Esophagus muscularis mucosa (tissue), 4 donors: ENCODE data around the gene USP9X. TPM values are rescaled to one million over a fixed set of nuclear protein-coding genes. Genes with fewer than 3 reads are reported as not detected.

Experiments
- DNase-seq: peaks from one replicate; pipeline ENCODE4 v3.0.0-alpha.2; 2017; ENCODE audit errors: extremely low spot score
- H3K27ac ChIP-seq, 4 donors: fragments of 200-600 bp; sonication (generic); replicated peaks in 1 of 4; 1 replicate in 3 of 4; 2 replicates in 1 of 4; pipeline ENCODE4 v1.5.1; 2016 to 2019; ENCODE audit warnings: mild to moderate bottlenecking in 1 of 4
- H3K27me3 ChIP-seq, 4 donors: fragments of 200-600 bp; sonication (generic); one replicate each; pipeline versions ENCODE4 v1.5.1 to v1.6.0; 2016 to 2019
- H3K36me3 ChIP-seq, 4 donors: fragments of 200-600 bp; sonication (generic); one replicate each; pipeline ENCODE4 v1.5.1; 2016 to 2019
- H3K4me1 ChIP-seq, 4 donors: fragments of 200-600 bp; sonication (generic); one replicate each; pipeline ENCODE4 v1.5.1; 2016 to 2019
- H3K4me3 ChIP-seq, 4 donors: fragments of 200-600 bp; sonication (generic); 1 replicate in 2 of 4; 2 replicates in 2 of 4; pipeline ENCODE4 v1.5.1; 2016 to 2019; ENCODE audit warnings: mild to moderate bottlenecking in 4 of 4, moderate library complexity in 1 of 4
- H3K9me3 ChIP-seq, 4 donors: fragments of 200-600 bp; sonication (generic); 1 replicate in 3 of 4; 2 replicates in 1 of 4; pipeline ENCODE4 v1.5.1; 2016 to 2019
- EP300 ChIP-seq: sonication (generic); formaldehyde crosslinking; IDR thresholded peaks from one replicate; pipeline ENCODE4 v1.6.1; 2017; ENCODE audit warnings: antibody characterized with exemption
- POLR2A ChIP-seq: fragments of 450-650 bp; IDR thresholded peaks from one replicate; pipeline ENCODE4 v1.6.1; 2017; ENCODE audit warnings: antibody characterized with exemption, moderate library complexity, mild to moderate bottlenecking, low read depth
- POLR2AphosphoS5 ChIP-seq, 2 donors: sonication (generic); formaldehyde crosslinking; IDR thresholded peaks; one replicate each; pipeline ENCODE4 v1.6.1; 2017; ENCODE audit warnings: antibody characterized with exemption in 2 of 2
- WGBS: methylation state at CpG from one replicate; pipeline ENCODE4 v1.1.5; 2018; 5-methylcytosine and 5-hydroxymethylcytosine counted together
- intact Hi-C: fragments of 100-400 bp; cut with DNase I; formaldehyde crosslinking; loops from one replicate; pipeline ENCODE4 v1.15.1; 2023
- total RNA-seq, 4 donors: library from RNA; depleted of rRNA; stranded (reverse); fragments of >200 nt; gene quantifications; one replicate each; pipeline versions ENCODE4 v1.1.0 to v1.2.1, GENCODE V29; 2016
- TF ChIP-seq, protein P1 (sequence below), 3 experiments: fragments of 200-600 bp in 2 of 3; fragments of 450-650 bp in 1 of 3; sonication (generic) in 2 of 3; IDR thresholded peaks; one replicate each; pipeline ENCODE4 v1.5.1; 2017 to 2019; ENCODE audit warnings: antibody characterized with exemption in 3 of 3, mild to moderate bottlenecking in 2 of 3, moderate library complexity in 1 of 3

The USP9X gene
- total RNA-seq, 4 donors from 2014 or later: 97.3 to 142 (median 113) TPM

DNA sequence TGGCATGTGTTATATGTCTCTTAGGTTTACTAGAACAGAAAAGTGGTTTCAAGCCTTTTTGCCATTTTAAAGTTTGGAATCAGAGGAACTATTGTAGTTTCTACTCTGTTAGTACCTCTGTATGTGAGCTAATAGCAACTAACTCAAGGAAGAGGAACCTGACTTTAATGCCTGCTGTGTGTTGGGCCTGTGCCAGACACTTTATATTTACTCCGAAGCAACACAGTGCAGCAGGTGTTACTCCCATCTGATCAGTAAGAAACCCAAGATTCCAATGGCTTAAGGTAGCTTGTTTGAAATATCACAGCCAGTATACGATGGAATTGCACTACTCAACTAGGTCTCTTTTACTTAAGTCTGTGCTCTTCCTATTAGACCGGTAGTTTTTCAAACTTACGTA, 79.2 kb downstream of the USP9X start:
- H3K4me3 ChIP-seq: no peak overlapping the region
- peaks cover 0 to 24% (median 17%) of the 10 kb centered on the region in 4 donors for H3K36me3 ChIP-seq
- no peaks in the 10 kb centered on the region for H3K4me1 ChIP-seq
- H3K27me3 ChIP-seq: no peaks in the 10 kb centered on the region
- no peaks in the 10 kb centered on the region for H3K9me3 ChIP-seq
- intact Hi-C loops: no loop called here
- TF ChIP-seq POLR2AphosphoS5 (IDR thresholded peaks at IDR 0.05) (no peak), POLR2A (no peak), EP300 (no peak)
- 86% methylated on average over 4 of the region's 4 CpGs for WGBS
- DNase-seq: no peak
- H3K27ac ChIP-seq: no peak overlapping the region

DNA sequence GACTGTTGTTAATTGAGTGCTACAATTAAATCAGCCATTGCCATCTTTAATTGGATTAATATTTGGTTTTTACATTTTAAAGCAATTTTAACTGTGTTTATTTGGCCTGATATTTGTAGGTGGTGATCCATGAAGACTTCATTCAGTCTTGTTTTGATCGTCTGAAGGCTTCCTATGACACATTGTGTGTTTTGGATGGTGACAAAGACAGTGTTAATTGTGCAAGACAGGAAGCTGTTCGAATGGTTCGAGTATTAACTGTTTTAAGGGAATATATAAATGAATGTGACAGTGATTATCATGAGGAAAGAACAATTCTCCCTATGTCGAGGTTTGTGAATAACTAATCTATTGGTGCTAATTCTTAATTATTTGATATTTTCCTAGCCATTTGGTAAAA, 82.6 kb downstream of the USP9X start:
- WGBS: 78% methylated on average over 4 of the region's 4 CpGs
- intact Hi-C loops: no loop called here
- TF ChIP-seq, protein P1, sequence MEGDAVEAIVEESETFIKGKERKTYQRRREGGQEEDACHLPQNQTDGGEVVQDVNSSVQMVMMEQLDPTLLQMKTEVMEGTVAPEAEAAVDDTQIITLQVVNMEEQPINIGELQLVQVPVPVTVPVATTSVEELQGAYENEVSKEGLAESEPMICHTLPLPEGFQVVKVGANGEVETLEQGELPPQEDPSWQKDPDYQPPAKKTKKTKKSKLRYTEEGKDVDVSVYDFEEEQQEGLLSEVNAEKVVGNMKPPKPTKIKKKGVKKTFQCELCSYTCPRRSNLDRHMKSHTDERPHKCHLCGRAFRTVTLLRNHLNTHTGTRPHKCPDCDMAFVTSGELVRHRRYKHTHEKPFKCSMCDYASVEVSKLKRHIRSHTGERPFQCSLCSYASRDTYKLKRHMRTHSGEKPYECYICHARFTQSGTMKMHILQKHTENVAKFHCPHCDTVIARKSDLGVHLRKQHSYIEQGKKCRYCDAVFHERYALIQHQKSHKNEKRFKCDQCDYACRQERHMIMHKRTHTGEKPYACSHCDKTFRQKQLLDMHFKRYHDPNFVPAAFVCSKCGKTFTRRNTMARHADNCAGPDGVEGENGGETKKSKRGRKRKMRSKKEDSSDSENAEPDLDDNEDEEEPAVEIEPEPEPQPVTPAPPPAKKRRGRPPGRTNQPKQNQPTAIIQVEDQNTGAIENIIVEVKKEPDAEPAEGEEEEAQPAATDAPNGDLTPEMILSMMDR (IDR thresholded peaks at IDR 0.05): no peak
- TF ChIP-seq EP300 (no peak), POLR2AphosphoS5 (IDR thresholded peaks at IDR 0.05) (no peak), POLR2A (no peak)
- no peak for DNase-seq
- Histone ChIP-seq H3K4me3 (no peak overlapping the region), H3K36me3 (peaks cover 5 to 54% (median 47%) of the 10 kb centered on the region in 4 donors), H3K4me1 (no peaks in the 10 kb centered on the region), H3K27ac (no peak overlapping the region), H3K27me3 (no peaks in the 10 kb centered on the region), H3K9me3 (no peaks in the 10 kb centered on the region)

DNA sequence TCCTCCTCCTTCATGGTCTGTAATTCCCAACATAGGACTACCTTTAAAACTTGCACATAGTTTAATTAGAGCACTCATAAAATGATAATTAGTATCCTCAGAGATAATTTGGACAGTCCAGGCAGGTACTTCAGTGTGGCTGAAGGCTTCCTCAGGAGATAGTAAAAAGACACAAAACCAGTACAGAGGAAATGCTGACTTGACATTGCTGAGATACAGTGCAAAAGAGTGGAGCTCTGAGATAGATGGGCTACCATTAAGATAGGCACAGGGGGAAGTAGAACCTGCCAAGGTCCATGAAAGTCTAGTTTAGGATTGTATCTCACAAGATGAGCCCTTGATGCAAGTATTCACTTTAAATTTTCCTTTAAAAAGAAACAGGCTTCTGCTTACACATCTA, 91.0 kb downstream of the USP9X start:
- H3K4me3 ChIP-seq: no peak overlapping the region
- TF ChIP-seq, protein P1 (IDR thresholded peaks at IDR 0.05): no peak
- TF ChIP-seq POLR2AphosphoS5 (IDR thresholded peaks at IDR 0.05): no peak
- no peak for TF ChIP-seq POLR2A
- no peak for TF ChIP-seq EP300
- no peak for DNase-seq
- H3K4me1 ChIP-seq: peaks cover 0 to 11% (median 7%) of the 10 kb centered on the region in 4 donors
- H3K27me3 ChIP-seq: no peaks in the 10 kb centered on the region
- H3K27ac ChIP-seq: no peak overlapping the region
- H3K36me3 ChIP-seq: peaks cover 0 to 30% (median 24%) of the 10 kb centered on the region in 4 donors
- intact Hi-C loops: no loop called here
- no peaks in the 10 kb centered on the region for H3K9me3 ChIP-seq

DNA sequence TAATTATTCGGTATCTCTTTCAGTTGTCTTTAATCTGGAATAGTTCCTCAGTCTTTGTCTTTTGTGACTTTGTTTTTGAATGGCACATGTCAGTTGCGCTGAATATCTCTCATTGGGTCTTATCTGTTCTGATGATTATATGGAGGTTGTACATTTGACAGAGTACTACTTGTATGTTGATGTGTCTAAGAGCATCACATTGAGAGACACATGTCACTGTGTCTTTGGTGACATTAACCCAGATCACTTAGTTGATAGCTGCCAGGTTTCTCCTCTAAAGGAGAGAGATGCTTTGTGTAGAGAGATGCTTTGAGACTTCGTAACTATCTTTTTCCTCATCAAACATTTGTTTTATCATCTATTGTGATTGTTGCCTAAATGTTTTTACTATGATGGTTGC, 92.1 kb downstream of the USP9X start:
- WGBS: 93% methylated on average over 3 of the region's 3 CpGs
- Histone ChIP-seq H3K4me1 (peaks cover 0 to 11% (median 7%) of the 10 kb centered on the region in 4 donors), H3K36me3 (peaks cover 0 to 30% (median 18%) of the 10 kb centered on the region in 4 donors), H3K9me3 (no peaks in the 10 kb centered on the region), H3K27me3 (no peaks in the 10 kb centered on the region), H3K27ac (no peak overlapping the region), H3K4me3 (no peak overlapping the region)
- DNase-seq: no peak
- TF ChIP-seq EP300 (no peak), POLR2AphosphoS5 (IDR thresholded peaks at IDR 0.05) (no peak), POLR2A (no peak)
- TF ChIP-seq, protein P1 (IDR thresholded peaks at IDR 0.05): no peak
- intact Hi-C loops: no loop called here

DNA sequence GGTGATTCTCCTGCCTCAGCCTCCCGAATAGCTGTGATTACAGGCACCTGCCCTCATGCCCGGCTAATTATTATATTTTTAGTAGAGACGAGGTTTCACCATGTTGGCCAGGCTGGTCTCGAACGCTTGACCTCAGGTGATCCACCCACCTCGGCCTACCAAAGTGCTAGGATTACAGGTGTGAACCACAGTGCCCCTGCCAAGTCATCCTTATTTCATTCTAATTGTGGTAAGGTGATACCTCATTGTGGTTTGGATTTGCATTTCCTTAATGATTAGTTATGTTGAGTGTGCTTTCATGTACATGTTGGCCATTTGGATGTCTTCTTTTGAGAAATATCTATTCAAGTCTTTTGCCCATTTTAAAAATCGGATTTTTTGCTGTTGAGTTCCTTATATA, 93.0 kb downstream of the USP9X start:
- TF ChIP-seq POLR2A (no peak), EP300 (no peak), POLR2AphosphoS5 (IDR thresholded peaks at IDR 0.05) (no peak)
- TF ChIP-seq, protein P1 (IDR thresholded peaks at IDR 0.05): no peak
- 89% methylated on average over 7 of the region's 7 CpGs for WGBS
- H3K4me1 ChIP-seq: peaks cover 0 to 11% (median 7%) of the 10 kb centered on the region in 4 donors
- peaks cover 0 to 25% (median 12%) of the 10 kb centered on the region in 4 donors for H3K36me3 ChIP-seq
- H3K4me3 ChIP-seq: no peak overlapping the region
- intact Hi-C loops: no loop called here
- H3K9me3 ChIP-seq: no peaks in the 10 kb centered on the region
- no peak overlapping the region for H3K27ac ChIP-seq
- H3K27me3 ChIP-seq: no peaks in the 10 kb centered on the region
- DNase-seq: no peak
